ENCODE measurements around the gene DAPK1. TPM values are rescaled to one million over a fixed set of nuclear protein-coding genes. Genes with fewer than 3 reads are reported as not detected.

Gene DAPK1
- total and polyA plus RNA-seq, 2 donors (not counting 3 experiments of a cell fraction or from before 2014, with no cell fraction given): 58.9 to 119 TPM

- CTCF ChIA-PET: interaction anchor here (0.6 to 3.7 kb wide), 26 partner anchors 9 to 179 kb away, joined by 3 to 27 read pairs (median 3); no protein-coding TSS in a partner anchor
- TF ChIP-seq MAX (IDR thresholded peaks at IDR 0.05; ENCODE audit: insufficient read depth, insufficient read length): no peak
- peak; percentile 42 for TF ChIP-seq POLR2AphosphoS5 (IDR thresholded peaks at IDR 0.05; ENCODE audit: insufficient read depth, low read depth, low read length)
- TF ChIP-seq POLR2A (IDR thresholded peaks at IDR 0.05; ENCODE audit: low read depth, low read length): peak; percentile 14
- TF ChIP-seq GATA2 (IDR thresholded peaks at IDR 0.05; ENCODE audit: insufficient read depth, insufficient read length, low read depth, low read length): no peak
- TF ChIP-seq JUN (IDR thresholded peaks at IDR 0.05; ENCODE audit: borderline replicate concordance, insufficient read depth, insufficient read length, low read depth): no peak
- TF ChIP-seq CTCF (IDR thresholded peaks at IDR 0.05; ENCODE audit: extremely low read depth in 1 of 2, insufficient read depth in 1 of 2, low read depth in 1 of 2, low read length in 2 of 2): peak; percentile 7 to 45
- TF ChIP-seq EZH2 (IDR thresholded peaks at IDR 0.05; ENCODE audit: borderline replicate concordance, low read depth, low read length, severe bottlenecking): no peak
- no peak for TF ChIP-seq FOS (IDR thresholded peaks at IDR 0.05; ENCODE audit: borderline replicate concordance, insufficient read depth, low read length)
- FAIRE-seq (no peak), DNase-seq (ENCODE audit: low read depth, low spot score) (peak; percentile 57)
- POLR2A ChIA-PET: interaction anchor here (1.5 kb wide), 1 partner anchor 12 kb away, joined by 3 read pairs; no protein-coding TSS in a partner anchor
- dilution Hi-C loops (cut with MboI; ENCODE audit: extremely low pct_ligation_motif_present, low sequenced_read_pairs) (no loop called here), intact Hi-C loops (cut with micrococcal nuclease) (loop anchor here (1.0 to 10.0 kb wide), 7 partner anchors 18 to 317 kb away; partner anchors contain the start of gene CTSL)
- Histone ChIP-seq H4K20me1 (replicated peaks; ENCODE audit: control insufficient read depth, extremely low read depth, insufficient read depth, low read length) (no peaks in the 10 kb centered on the region), H3K4me2 (ENCODE audit: insufficient read depth, low read length) (peak overlapping the region; percentile 99), H3K27ac (ENCODE audit: insufficient read depth, low read depth, low read length) (peak overlapping the region; percentile 78), H3K79me2 (ENCODE audit: control insufficient read depth, insufficient read depth, low read length) (peaks cover 38% of the 10 kb centered on the region), H2AFZ (ENCODE audit: low read depth, low read length) (peak overlapping the region; percentile 98), H3K9ac (replicated peaks; ENCODE audit: extremely low read depth, insufficient read depth, low read length) (peak overlapping the region; percentile 84), H3K27me3 (ENCODE audit: control insufficient read depth in 2 of 2, insufficient read depth in 2 of 2, low read length in 2 of 2) (no peaks in the 10 kb centered on the region), H3K9me1 (replicated peaks; ENCODE audit: control insufficient read depth, extremely low read depth, insufficient read depth, low read length) (no peaks in the 10 kb centered on the region), H3K4me3 (replicated peaks in 1 of 3; ENCODE audit: insufficient read depth in 1 of 3, low read depth in 1 of 3, low read length in 3 of 3) (peak overlapping the region; percentile 72 to 93 (median 77)), H3K36me3 (ENCODE audit: control insufficient read depth in 2 of 2, extremely low read depth in 1 of 2, insufficient read depth in 2 of 2, low read length in 2 of 2) (no peaks in the 10 kb centered on the region), H3K4me1 (ENCODE audit: control insufficient read depth, extremely low read depth, insufficient read depth, low read length) (peaks cover 37% of the 10 kb centered on the region), H3K9me3 (replicated peaks; ENCODE audit: control insufficient read depth, insufficient read depth, low read length) (no peaks in the 10 kb centered on the region)
- TSS peak; percentile 63 for BruUV-seq (replicated peaks)
These were observed 561 bp downstream of the DAPK1 start for GRCh38 chr9:87498046-87498810.
